GM23248 (cell line): ENCODE data around the gene STRIP2.

Experiments
- EZH2 ChIP-seq: fragments of 200-600 bp; sonication (generic); IDR thresholded peaks from 2 replicates; pipeline ENCODE4 v1.6.1; 2018; ENCODE audit warnings: antibody characterized with exemption, mild to moderate bottlenecking; ENCODE audit not compliant: insufficient read depth, poor library complexity, severe bottlenecking
- EZH2phosphoT487 ChIP-seq: fragments of 200-600 bp; sonication (generic); IDR thresholded peaks from 2 replicates; pipeline ENCODE4 v1.6.1; 2018; ENCODE audit warnings: antibody characterized with exemption, moderate library complexity, mild to moderate bottlenecking, low read depth; ENCODE audit not compliant: insufficient read depth

GRCh38 chr7:129405527-129405926, 28.7 kb upstream of the STRIP2 start:
- TF ChIP-seq EZH2 (no peak), EZH2phosphoT487 (no peak)
